ENCODE measurements around the gene NUP58.

DNA sequence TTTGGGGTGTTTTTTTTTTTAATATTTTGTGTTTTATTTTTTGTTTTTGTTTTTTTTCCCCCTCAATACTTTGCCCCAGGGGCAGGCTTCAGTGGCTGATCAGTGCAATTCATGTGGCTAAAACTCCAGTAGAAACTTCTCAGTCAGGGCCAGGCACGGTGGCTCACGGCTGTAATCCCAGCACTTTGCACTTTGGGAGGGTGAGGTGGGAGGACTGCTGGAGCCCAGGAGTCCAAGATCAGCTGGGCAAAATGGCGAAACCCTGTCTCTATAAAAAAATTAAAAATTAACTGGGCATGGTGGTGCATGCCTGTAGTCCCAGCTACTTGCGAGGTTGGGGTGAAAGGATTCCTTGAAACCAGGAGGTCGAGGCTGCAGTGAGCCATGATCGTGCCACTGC is 53.0 kb downstream of the NUP58 start:
- no peak for TF ChIP-seq EZH2phosphoT487 (IDR thresholded peaks at IDR 0.05; ENCODE audit: borderline replicate concordance)
- no peak for TF ChIP-seq POLR2A (IDR thresholded peaks at IDR 0.05; ENCODE audit: borderline replicate concordance, extremely low read depth, insufficient read depth, insufficient read length)
- TF ChIP-seq, protein P1, sequence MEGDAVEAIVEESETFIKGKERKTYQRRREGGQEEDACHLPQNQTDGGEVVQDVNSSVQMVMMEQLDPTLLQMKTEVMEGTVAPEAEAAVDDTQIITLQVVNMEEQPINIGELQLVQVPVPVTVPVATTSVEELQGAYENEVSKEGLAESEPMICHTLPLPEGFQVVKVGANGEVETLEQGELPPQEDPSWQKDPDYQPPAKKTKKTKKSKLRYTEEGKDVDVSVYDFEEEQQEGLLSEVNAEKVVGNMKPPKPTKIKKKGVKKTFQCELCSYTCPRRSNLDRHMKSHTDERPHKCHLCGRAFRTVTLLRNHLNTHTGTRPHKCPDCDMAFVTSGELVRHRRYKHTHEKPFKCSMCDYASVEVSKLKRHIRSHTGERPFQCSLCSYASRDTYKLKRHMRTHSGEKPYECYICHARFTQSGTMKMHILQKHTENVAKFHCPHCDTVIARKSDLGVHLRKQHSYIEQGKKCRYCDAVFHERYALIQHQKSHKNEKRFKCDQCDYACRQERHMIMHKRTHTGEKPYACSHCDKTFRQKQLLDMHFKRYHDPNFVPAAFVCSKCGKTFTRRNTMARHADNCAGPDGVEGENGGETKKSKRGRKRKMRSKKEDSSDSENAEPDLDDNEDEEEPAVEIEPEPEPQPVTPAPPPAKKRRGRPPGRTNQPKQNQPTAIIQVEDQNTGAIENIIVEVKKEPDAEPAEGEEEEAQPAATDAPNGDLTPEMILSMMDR (IDR thresholded peaks at IDR 0.05 in 2 of 3, conservative IDR thresholded peaks at IDR 0.05 in 1 of 3; ENCODE audit: borderline replicate concordance in 1 of 3, insufficient read depth in 1 of 3, low read depth in 2 of 3, low read length in 2 of 3), result no peak
- no peak for TF ChIP-seq TCF7L2 (IDR thresholded peaks at IDR 0.05; ENCODE audit: borderline replicate concordance, extremely low read depth, insufficient read depth, insufficient read length)
- TF ChIP-seq, protein P2, sequence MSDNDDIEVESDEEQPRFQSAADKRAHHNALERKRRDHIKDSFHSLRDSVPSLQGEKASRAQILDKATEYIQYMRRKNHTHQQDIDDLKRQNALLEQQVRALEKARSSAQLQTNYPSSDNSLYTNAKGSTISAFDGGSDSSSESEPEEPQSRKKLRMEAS (IDR thresholded peaks at IDR 0.05), result no peak
- no peak for TF ChIP-seq EZH2 (IDR thresholded peaks at IDR 0.05)
- TF ChIP-seq, protein P3, sequence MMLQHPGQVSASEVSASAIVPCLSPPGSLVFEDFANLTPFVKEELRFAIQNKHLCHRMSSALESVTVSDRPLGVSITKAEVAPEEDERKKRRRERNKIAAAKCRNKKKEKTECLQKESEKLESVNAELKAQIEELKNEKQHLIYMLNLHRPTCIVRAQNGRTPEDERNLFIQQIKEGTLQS (IDR thresholded peaks at IDR 0.05), result no peak

Measured in HCT116 (cell line).